COLO829 (cell line): Measurements from ENCODE around the gene CST9.
"Not testable (repeated sequence)": the region's sequence is repeated elsewhere in the genome, so short reads cannot be mapped to it uniquely, and the experiment has no call there.

Experiments
- DNase-seq: peaks from one replicate; pipeline ENCODE4 v3.0.0; 2012; ENCODE audit warnings: low spot score

The CST9 gene

DNA sequence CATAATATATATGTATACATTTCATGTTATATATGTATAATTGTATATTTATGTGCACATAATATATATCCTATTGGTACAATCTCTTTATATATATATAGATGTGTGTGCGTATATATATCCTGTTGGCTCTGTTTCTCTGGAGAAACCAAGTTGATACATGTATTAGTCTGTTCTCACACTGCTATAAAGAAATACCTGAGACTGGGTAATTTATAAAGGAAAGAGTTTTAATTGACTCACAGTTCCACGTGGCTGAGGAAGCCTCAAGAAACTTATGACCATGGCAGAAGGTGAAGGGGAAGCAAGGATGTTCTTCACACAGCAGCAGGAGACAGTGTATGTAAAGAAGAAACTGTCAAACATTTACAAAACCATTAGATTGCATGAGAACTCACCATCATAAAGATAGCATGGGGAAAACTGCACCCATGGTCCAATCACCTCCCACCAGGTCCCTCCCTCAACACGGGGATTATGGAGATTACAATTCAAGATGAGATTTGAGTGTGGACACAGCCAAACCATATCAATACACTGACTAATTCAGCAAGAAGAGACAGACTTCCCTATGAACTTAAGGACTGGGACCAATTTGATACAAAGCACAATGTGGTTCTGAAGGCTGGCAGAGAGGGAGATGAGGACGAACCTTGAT lies 18.1 kb upstream of the CST9 start:
- no peak for DNase-seq

DNA sequence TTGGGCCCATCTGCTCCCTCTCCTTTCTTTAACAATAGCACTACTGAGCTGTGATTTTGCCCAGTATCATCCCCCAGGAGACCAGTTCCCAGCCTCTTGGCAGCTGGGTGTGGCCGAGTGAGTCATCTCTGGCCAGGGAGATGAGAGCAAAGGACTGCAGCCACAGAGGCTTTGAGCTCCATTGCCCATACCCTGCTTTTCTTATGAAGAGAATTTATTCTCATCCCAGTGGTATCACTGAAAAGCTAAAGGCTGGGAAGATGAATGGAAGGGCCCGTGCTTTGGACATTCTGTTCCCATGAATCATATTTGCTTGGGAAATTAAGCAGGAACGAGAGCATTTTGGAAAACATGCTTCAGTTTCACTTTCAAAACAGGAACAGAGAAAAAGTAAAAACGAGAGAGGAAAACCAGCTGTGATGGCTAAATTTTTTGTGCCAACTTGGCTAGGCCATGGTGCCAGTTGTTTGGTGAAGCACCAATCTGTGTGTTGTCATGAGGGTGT lies 17.2 kb upstream of the CST9 start:
- DNase-seq = peak; percentile 98

DNA sequence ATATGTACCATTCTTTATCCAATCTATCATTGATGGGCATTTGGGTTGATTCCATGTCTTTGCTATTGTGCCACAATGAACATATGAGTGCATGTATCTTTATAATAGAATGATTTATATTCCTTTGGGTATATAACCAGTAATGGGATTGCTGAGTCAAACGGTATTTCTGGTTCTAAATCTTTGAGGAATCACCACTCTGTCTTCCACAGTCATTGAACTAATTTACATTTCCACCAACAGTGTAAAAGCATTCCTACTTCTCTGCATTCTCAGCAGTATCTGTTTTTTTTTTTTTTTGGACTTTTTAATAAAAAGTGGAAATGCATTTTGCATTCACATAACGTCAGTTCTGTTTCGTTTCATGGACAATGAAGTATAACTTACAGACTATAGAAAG lies 16.7 kb upstream of the CST9 start:
- DNase-seq = not testable (repeated sequence)

DNA sequence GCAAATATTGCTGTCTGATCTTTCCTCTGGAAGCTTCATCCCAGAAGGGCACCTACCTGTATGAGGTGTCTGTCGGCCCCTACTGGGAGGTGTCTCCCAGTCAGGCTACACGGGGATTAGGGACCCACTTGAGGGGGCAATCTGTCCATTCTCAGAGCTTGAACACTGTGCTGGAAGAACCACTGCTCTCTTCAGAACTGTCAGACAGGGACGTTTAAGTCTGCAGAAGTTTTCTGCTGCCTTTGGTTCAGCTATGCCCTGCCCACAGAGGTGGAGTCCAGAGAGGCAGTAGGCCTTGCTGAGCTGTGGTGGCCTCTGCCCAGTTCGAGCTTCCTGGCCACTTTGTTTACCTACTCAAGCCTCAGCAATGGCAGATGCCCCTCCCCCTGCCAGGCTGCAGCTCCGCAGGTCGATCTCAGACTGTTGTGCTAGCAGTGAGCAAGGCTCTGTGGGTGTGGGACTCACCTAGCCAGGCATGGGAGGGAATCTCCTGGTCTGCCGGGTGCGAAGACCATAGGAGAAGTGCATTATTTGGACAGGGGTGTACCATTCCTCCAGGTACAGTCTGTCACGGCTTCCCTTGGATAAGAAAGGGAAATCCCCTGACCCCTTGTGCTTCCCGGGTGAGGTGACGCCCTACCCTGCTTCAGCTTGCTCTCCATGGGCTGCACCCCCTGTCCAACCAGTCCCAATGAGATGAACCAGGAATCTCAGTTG lies 15.1 kb upstream of the CST9 start:
- DNase-seq = not testable (repeated sequence)

DNA sequence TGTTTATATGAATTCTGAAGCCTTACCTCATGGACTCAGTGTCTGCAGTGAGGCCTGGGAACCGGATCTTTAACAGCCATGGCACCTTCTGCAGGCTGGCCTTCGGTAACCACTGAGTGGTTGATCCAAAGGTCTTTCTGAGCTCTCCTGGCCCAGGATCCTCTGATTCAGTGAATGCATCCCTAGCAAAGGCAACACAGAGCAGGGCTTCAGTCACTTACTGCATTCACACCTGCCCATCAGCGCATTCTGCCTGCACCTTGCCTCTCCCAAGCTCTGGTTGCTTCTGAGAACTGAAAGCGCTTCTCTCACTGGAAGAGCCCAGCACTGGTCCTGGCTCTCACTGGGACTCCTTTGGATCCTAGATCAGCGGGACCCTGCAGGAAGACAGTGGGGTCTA lies 8.4 kb upstream of the CST9 start:
- no peak for DNase-seq

DNA sequence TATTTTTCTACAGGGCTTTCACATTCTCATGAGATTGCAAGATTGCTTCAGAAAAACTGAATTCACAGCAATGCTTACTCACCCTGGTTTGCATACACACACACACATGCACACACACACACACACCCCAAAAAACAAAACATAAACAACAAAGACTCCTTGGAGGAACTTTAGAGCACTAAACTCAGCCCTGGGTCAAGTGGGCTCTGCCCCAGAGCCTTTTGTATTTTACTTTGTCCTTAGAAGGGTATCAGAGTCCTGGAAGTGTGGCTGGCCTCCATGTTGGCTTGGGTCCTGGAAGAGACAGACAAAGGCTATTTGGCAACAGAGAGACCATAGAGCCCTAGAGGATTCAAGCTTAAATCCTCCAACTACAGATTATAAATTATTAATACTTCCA lies 8.0 kb upstream of the CST9 start:
- DNase-seq = no peak

DNA sequence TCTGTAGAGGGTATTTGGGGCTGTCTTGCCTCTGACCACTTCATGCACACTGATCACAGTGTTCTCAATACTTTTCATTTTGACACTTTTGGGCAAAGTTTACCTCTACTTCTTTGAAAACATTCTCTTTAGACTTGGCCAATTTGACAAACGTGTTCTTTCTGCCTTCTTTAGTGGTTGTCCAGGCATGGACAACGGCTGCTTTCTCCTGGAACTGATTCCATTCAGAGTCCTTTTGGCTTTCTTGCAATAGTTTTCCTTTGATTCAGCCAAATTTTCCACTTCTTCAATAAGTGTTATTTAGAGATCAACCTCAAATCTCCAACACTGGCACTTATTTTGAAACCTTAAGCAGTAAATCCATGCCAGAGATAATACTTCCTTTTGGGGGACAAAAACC lies 6.7 kb upstream of the CST9 start:
- DNase-seq = no peak

DNA sequence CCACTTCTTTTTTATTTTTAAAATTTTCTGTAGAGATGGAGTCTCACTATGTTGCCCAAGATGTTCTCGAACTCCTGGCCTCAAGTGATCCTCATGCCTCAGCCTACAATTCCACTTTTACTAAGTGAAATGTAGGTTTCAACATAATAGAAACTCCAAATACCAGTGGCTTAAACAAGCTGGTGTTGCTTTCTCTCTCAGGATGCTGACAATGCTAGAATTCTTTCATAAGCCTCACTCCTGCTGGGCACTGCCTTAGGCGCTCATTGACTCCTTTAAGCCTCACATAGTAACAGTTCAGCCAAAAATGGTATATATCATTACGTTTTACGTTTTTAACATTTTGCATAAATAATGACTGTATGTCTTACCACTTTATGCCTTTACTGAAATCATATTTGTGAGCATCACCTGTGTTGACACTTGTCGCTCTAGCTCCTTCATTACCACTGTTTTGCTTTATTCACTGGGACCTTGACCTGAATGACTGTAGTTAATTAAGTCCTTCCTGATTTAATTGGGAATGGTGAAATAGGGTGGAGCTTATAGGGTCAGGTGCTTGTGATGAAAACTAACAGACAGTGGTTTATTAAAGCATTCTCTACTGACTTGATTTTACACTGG lies 3.9 kb upstream of the CST9 start:
- no peak for DNase-seq

DNA sequence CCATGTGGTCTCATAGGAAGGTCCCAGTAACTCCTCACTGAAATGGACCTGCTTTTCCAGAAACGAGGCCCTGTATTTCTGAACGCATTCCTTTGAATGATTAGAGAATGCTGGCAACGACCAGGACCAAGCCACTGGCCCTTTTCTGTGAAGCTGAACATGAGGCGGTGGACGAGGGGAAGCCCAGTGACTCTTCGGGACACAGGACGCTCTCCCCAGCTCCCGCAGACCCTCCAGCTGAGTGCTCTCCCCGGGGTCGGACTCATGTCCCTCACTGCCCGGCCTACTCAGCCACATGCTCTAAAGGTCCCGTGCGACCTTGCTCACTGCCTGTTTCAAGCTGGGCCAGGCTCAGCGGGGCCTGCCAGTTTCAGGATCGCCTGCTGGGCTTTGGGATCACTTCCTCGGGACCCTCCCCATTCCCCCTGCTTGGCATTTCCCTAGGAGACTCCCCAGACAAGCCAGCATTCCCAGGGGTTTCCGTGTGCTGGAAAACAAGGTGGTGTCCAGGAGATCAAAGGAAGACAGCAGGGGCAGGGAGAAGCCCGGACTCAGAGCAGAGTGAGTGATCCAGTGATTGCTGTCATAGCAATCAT lies 2.6 kb upstream of the CST9 start:
- no peak for DNase-seq

DNA sequence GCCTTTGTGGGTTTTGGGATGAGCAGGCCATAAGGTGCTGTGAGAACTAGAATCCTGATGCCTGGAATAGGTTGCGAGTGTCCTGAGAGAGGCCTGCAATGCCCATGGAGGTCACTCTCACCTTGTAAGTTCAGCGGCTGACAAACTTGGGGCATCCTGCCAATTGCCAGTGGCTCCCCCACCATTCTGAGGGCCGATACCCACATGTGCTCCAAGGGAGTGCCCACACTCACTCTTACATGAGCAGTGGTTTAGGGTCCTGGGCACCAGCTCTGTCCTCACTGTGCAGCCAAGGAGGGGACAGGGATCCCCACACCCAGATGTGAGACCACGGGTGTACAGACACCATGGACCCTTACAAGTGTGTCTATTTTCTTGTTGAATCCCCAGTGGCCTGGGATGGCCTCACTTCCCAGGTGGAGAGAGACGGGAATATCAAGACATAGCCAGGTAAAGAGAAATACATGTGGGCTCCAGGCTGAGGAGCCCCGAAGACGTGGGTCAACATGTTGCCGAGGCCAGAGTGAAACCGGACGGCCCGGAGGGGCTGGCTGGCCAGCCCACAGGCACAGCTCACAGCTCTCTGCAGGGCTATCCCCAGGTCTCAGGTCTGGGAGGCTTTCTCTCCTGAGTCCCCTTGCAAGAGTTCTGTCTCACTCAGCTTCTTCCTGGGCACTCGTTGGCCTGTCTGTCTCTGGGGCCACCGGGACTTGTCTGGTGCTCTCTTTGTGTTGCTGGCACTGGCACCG lies 2.0 kb upstream of the CST9 start:
- DNase-seq = no peak

DNA sequence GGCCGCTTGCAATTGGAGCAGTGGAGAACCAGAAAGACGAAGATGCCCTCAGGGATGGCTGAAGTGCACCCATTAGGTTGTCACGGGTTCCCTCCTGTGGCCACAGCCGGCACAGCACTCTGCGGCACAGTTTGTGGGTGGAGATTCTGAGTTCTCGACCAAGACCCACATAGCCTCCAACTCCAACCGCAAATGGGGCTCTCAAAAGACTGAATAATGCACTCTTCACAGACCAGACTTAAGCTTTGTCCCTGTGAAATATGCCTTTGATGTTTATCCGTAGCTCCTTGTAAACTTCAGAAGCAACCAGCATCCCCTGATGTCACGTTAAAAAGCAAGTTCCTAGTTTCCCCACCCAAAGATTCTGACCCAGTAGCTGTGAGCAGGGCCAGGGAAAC lies 934 bp upstream of the CST9 start:
- peak; percentile 96 for DNase-seq

DNA sequence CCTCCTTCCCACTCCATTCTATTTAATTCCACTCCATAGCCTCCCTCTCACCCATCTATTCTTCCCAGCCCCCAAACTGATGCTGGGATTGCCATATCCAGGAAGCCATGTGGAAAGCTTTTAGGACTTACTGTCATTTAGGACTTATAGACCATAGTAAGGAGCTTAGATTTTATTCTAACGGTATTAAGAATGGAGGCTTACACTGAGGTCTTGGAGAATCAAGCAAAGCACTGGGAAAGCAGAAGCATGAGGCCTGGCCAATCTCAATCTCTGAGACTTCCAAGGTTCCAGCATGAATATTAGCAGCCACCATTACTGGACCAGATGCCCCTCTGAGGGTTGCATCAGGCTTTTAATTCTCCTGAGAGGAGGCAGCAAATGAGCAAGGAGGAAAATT lies 1.4 kb downstream of the CST9 start:
- DNase-seq = no peak

DNA sequence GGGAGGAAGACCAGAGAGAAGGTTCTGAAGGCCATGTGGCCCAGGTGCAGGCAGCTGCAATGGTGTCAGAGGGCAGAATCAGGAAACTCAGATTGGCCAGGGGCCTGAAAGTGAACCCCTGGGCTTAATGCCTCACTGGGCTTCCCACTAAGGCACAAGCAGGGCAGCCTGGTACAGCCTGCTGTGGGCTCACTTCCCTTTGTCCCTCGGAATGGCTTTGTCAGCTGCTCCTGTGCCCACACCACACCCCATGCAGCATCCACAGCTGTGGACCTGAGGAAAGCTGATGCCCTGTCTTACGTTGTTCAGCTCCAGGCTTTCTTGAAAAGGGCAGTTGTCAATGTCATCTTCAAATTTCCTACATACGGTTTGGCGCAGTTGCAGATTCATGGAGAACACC lies 2.4 kb downstream of the CST9 start:
- no peak for DNase-seq

DNA sequence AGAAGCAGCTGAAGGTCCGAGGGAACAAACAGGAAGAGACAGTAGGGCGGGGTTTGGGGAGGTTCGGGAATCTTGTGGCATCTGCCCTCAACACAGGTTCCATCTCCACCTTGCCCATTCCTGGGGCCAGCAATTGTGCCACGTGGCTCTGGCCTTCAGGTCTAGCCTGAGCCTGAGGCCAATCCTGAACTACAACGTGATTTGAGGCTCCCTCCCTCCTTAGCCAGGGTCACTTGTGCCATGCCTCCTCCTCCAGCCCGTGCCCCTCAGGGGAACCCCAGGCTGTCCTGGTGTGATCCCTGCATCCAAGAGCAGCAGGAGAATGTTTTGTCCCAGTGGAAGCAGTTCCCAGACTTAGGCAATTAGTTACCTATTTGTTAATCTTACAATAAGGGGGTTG lies 3.0 kb downstream of the CST9 start:
- DNase-seq = no peak

DNA sequence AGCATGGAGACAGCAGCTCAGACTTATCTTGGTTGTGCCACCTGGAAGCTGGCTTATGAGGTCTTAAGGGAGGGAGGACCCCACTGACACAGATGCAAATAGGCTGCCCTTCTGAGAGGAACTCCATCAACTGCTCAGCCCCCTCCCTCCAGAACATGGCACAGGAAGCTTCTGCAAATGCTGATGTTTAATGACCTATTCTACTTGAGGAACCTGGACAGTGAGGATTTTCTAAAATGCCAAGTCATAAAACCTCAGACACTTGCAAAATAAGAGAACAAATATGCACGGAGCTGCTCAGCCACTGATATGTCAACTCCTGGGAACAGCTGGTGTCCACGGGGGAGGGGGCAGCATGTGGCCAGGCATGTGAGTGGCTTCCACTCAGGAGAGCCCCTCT lies 3.5 kb downstream of the CST9 start:
- no peak for DNase-seq

DNA sequence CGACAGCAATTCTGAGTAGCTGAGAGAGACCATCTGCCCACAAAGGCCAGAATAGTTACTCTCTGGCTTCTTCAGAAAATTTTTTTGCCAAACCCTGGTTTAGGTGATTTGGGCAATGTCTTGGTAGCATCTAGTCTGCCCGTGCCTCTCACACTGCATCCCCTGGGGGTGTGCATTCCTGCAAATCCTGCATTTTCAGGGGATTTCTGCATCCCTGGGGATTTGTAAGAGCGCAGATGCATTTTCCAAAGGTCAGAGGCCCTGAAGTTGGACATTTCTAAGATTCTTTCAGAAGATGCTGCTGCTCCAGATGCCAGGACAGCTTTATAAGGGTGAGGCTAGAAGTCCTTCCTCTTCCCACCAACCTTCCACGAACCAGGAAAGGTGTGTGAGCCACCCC lies 4.0 kb downstream of the CST9 start:
- no peak for DNase-seq

DNA sequence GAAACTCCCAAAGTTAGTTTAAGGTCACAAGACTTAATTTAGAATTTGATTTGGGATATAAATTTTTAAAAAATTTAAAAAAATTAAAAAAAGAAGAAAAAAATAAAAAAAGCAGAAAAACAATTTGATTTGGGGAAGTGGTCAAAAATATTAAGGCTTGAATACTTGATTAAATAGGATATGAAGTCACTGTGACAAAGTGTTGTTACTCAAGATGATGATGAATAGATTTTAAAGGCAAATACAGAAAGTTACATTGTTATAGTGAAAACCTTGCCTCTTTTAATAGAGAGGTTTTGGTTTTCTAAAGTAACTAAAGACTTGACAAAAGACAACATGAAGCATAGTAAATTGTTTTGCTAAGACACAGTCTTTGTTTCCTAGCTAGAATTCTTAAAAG lies 7.2 kb downstream of the CST9 start:
- no peak for DNase-seq

DNA sequence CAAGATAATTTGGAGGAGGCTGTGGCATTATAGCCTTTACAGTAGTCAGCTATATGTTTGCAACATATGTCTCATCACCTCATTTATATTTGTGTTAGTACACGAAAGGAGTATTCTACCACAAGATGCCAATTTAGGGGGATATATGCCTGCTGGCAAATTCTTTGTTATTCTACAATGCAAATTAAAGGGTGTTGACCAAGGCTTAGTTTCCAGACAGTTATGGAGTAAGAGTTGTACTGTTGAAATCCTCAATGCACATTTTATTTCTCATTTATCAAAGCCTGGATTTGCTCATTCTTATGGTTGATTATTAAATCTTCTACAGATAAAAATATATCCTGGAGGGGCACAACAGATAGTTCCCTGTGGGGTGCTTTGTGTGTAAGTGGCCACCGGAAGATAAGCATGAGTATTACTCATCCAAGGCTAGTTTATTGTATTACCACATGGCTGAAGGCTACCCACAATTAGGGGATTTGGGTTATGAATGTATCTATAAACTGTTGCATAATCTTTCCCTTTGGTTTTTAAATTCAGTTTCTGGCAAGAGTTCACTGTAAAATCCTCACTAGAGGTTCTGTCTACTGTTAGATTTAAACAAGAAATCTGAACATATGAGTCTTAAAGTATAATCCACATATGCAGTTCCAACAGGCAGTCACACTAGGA lies 9.0 kb downstream of the CST9 start:
- no peak for DNase-seq

DNA sequence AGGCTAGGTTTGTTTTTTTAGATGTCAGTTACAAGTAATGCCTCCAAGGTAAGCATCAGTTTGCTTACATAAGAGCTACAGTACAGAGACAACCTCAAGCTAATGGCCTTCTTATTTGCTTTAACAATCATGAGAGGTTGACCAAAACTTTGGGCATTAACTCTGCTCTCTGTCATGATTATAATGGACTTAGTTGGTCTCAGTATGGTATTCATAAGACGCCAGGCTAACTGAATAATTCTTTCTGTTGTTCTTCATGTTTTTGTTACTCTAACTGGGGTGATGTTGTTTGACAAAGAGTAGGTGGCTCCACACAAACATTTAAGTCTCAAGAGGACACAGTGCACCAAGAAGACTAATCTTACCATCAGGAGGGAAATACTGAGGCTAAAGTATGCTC lies 9.8 kb downstream of the CST9 start:
- no peak for DNase-seq

DNA sequence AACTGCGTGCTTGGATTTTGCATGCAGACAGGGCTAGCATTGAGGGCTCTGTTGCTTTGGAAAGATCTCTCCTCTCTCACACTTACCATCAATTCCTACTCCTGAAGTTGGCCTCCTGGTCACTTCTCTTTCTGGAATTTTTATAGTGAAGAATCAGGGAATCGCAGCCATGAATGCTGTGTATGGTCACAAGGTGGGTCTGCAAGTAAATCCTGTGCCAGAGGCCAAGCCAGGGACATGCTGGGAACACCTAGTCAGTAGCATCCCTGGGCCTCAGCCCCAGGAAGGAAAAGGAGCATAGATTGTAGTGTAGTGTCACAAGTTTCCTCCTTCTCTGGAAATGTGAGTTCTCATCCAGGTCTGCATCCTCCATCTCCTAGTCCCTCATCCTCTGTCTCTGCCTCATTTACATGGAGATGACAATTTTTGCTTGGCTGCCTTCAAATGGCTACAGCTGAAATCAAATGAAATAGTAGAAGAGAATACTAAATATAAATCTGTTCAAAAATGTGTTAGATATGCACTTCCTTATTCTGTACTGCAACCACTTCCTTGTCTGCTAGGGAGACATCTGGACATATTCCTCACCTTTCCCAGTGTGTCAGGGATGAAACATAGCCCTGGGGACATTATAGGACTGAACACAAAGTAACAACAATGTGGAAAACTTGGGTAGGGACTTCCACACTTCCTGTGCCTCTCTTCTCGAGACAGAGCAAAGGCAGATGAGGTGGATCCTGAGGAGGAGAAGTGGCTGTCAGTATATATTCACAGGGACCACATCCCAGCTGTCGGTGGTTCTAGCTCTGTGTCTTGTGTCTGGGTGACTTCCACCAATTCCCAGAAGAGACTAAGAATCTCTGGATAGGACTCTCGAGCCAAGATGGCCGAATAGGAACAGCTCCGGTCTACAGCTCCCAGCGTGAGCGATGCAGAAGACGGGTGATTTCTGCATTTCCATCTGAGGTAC lies 17.0 kb downstream of the CST9 start:
- DNase-seq = no peak

DNA sequence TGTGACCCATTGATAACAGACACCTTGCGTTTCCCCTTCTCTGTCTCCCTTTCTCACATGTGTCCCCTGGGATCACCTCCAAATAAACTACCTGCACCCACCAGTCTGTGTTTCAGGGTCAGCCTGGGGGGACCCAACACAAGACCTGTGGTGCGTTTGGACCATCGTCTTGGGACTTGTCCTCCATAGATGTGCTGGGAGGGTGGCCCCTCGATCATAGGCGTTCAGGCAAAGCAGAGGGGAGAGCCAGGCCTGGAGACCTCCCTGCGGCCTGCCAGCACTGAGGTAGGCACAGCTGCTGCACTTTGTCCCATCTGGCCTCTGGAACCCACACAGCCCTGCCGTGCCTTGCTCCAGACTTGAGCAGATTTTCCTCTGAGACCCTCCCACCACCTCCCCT lies 18.1 kb downstream of the CST9 start:
- no peak for DNase-seq
